GM18858 (cell line): ENCODE results near the gene PEAR1.

Experiments used
- ATAC-seq: cut with Tn5 transposase; IDR thresholded peaks from one replicate; pipeline ENCODE4 v1.9.1; 2021; ENCODE audit not compliant: unreplicated experiment

The PEAR1 gene

GRCh38 chr1:156959414-156959813 lies 65.9 kb downstream of the PEAR1 start:
- ATAC-seq, result no peak

GRCh38 chr1:156959925-156960324 lies 66.4 kb downstream of the PEAR1 start:
- no peak for ATAC-seq

- no peak for ATAC-seq
Observed at GRCh38 chr1:156961709-156962108, 68.2 kb downstream of the PEAR1 start.

- ATAC-seq, result no peak
Observed at GRCh38 chr1:156963621-156964020, 70.1 kb downstream of the PEAR1 start.

- ATAC-seq, result no peak
Observed at GRCh38 chr1:156964441-156964840, 70.9 kb downstream of the PEAR1 start.
